Measurements from ENCODE around the gene ADAMTS14.

ADAMTS14 gene

GRCh38 chr10:70676511-70676910 is 4.2 kb downstream of the ADAMTS14 start:
- no peak for DNase-seq

GRCh38 chr10:70677016-70677415 is 4.7 kb downstream of the ADAMTS14 start:
- no peak for DNase-seq

GRCh38 chr10:70677620-70678249 is 5.4 kb downstream of the ADAMTS14 start:
- DNase-seq = no peak

- DNase-seq = no peak
These were observed 5.9 kb downstream of the ADAMTS14 start for GRCh38 chr10:70678250-70678635.

GRCh38 chr10:70678757-70679489 is 6.6 kb downstream of the ADAMTS14 start:
- no peak for DNase-seq

- no peak for DNase-seq
These were observed 7.2 kb downstream of the ADAMTS14 start for GRCh38 chr10:70679498-70679897.

GRCh38 chr10:70680899-70681730 is 8.8 kb downstream of the ADAMTS14 start:
- DNase-seq = no peak

- no peak for DNase-seq
These were observed 9.4 kb downstream of the ADAMTS14 start for GRCh38 chr10:70681731-70682005.

- DNase-seq = no peak
These were observed 10.8 kb downstream of the ADAMTS14 start for GRCh38 chr10:70682920-70683600.

- DNase-seq = no peak
These were observed 11.3 kb downstream of the ADAMTS14 start for GRCh38 chr10:70683601-70683934.

GRCh38 chr10:70683940-70684339 is 11.6 kb downstream of the ADAMTS14 start:
- DNase-seq = no peak

GRCh38 chr10:70684374-70684773 is 12.1 kb downstream of the ADAMTS14 start:
- no peak for DNase-seq

GRCh38 chr10:70684839-70685454 is 12.6 kb downstream of the ADAMTS14 start:
- DNase-seq = no peak

GRCh38 chr10:70685455-70685911 is 13.2 kb downstream of the ADAMTS14 start:
- DNase-seq = no peak

GRCh38 chr10:70688828-70689227 is 16.5 kb downstream of the ADAMTS14 start:
- no peak for DNase-seq

GRCh38 chr10:70689661-70690060 is 17.4 kb downstream of the ADAMTS14 start:
- DNase-seq = no peak

- DNase-seq = peak; percentile 71
These were observed 18.3 kb downstream of the ADAMTS14 start for GRCh38 chr10:70690589-70690988.

- no peak for DNase-seq
These were observed 19.3 kb downstream of the ADAMTS14 start for GRCh38 chr10:70691611-70692010.

- no peak for DNase-seq
These were observed 19.8 kb downstream of the ADAMTS14 start for GRCh38 chr10:70692043-70692603.

GRCh38 chr10:70693619-70694335 is 21.5 kb downstream of the ADAMTS14 start:
- DNase-seq = no peak

GRCh38 chr10:70694418-70695141 is 22.3 kb downstream of the ADAMTS14 start:
- DNase-seq = peak; percentile 15

Measured in NCI-H1092 treated with DMSO at 0.1 percent for 48 hours (cell line).